ENCODE data around the gene PLXNB1. TPM values are rescaled to one million over a fixed set of nuclear protein-coding genes. Genes with fewer than 3 reads are reported as not detected.

The PLXNB1 gene
- total and polyA plus RNA-seq, 10 of the 15 experiments (the other 5 are each of a cell fraction or from before 2014, with no cell fraction given) = 0.18 to 15.1 (median 5.3) TPM

GRCh38 chr3:48397767-48398681, 31.9 kb downstream of the PLXNB1 start:
- no peak for DNase-seq (ENCODE audit: low read depth, low spot score)

More at GRCh38 chr3:48397767-48398681, 31.9 kb downstream of the PLXNB1 start:
- no peak overlapping the region for H3K4me3 ChIP-seq
- H3K9ac ChIP-seq (ENCODE audit: control insufficient read depth, insufficient read depth, low read length) = no peak overlapping the region
- no TSS peak for BruUV-seq (replicated peaks)
- H3K4me1 ChIP-seq (ENCODE audit: control insufficient read depth, insufficient read depth, low read length) = no peaks in the 10 kb centered on the region
- H3K79me2 ChIP-seq (ENCODE audit: control insufficient read depth, insufficient read depth, low read length) = no peaks in the 10 kb centered on the region
- no peaks in the 10 kb centered on the region for H3K36me3 ChIP-seq (ENCODE audit: control insufficient read depth in 2 of 2, insufficient read depth in 2 of 2, low read length in 1 of 2)
- RAD21 ChIA-PET (ENCODE audit: unreplicated experiment) = interaction anchor here (1.0 to 5.9 kb wide), 5 partner anchors 38 to 204 kb away, joined by 3 to 259 read pairs (median 9); no protein-coding TSS in a partner anchor
- in situ Hi-C loops (cut with MboI) = no loop called here
- no peaks in the 10 kb centered on the region for H3K27me3 ChIP-seq (replicated peaks in 1 of 2; ENCODE audit: control insufficient read depth in 2 of 2, insufficient read depth in 2 of 2, low read length in 1 of 2)
- CTCF ChIA-PET = interaction anchor here (3.1 to 22.0 kb wide), 2 partner anchors 38 to 166 kb away, joined by 47 to 757 read pairs; partner anchors contain the start of genes CCDC51 and TMA7
- SMC1A ChIA-PET (ENCODE audit: uncharacterized antibody, unreplicated experiment) = interaction anchor here (3.9 to 8.0 kb wide), 2 partner anchors 38 to 123 kb away, joined by 33 to 287 read pairs; partner anchors contain the start of genes CCDC51 and TMA7
- no peaks in the 10 kb centered on the region for H3K9me3 ChIP-seq (replicated peaks; ENCODE audit: control insufficient read depth, insufficient read depth, low read length)
- H3K27ac ChIP-seq (ENCODE audit: control insufficient read depth, insufficient read depth) = no peak overlapping the region
- H2AFZ ChIP-seq (ENCODE audit: control insufficient read depth, low read depth, low read length) = no peak overlapping the region
- POLR2A ChIA-PET = no interaction called here
- no peak for ATAC-seq
- intact Hi-C loops (cut with micrococcal nuclease; ENCODE audit: unreplicated experiment) = no loop called here
- FAIRE-seq = no peak
- no peaks in the 10 kb centered on the region for H4K20me1 ChIP-seq (ENCODE audit: control insufficient read depth, insufficient read depth)
- TF ChIP-seq ATF2 (IDR thresholded peaks at IDR 0.05; ENCODE audit: low read length) (no peak), KLF5 (IDR thresholded peaks at IDR 0.05; ENCODE audit: partially characterized antibody) (no peak), STAT1 (conservative IDR thresholded peaks at IDR 0.05) (no peak), MTA3 (IDR thresholded peaks at IDR 0.05; ENCODE audit: borderline replicate concordance, low read length) (no peak), ZBTB11 (CRISPR knock-in tag; IDR thresholded peaks at IDR 0.05) (no peak), BCLAF1 (IDR thresholded peaks at IDR 0.05) (no peak), SMARCA5 (IDR thresholded peaks at IDR 0.05) (no peak), IRF3 (IDR thresholded peaks at IDR 0.05) (no peak), CHD2 (IDR thresholded peaks at IDR 0.05; ENCODE audit: borderline replicate concordance, low read depth, low read length) (no peak)
- H3K4me2 ChIP-seq (ENCODE audit: control insufficient read depth, insufficient read depth) = no peak overlapping the region
- 50% methylated on average over 9 of the region's 9 CpGs for WGBS (ENCODE audit: insufficient coverage, insufficient replicate concordance, low lambda C conversion rate, missing lambda C conversion rate)
